ENCODE data around the gene FKTN.

GRCh38 chr9:105593145-105593544 lies 35.2 kb downstream of the FKTN start:
- no peak for TF ChIP-seq CTCF (IDR thresholded peaks at IDR 0.05)
- no peak for TF ChIP-seq POLR2A (IDR thresholded peaks at IDR 0.05)
- TF ChIP-seq POLR2AphosphoS5 (IDR thresholded peaks at IDR 0.05), result no peak
- TF ChIP-seq EP300 (IDR thresholded peaks at IDR 0.05), result no peak

Measured in stomach (tissue), 4 donors.